ENCODE data around the gene RCVRN.

RCVRN gene

GRCh38 chr17:9948928-9949327 lies 43.9 kb upstream of the RCVRN start:
- no peak overlapping the region for H3K27ac ChIP-seq (replicated peaks)
- DNase-seq (ENCODE audit: low read depth in 1 of 2, low spot score in 1 of 2), result no peak
- H3K4me3 ChIP-seq (replicated peaks; ENCODE audit: insufficient read depth, low read length), result no peak overlapping the region
- no peaks in the 10 kb centered on the region for H3K27me3 ChIP-seq (ENCODE audit: insufficient read depth, poor library complexity, severe bottlenecking)
- no peak for TF ChIP-seq REST (IDR thresholded peaks at IDR 0.05; ENCODE audit: insufficient replicate concordance, low read depth)
- TF ChIP-seq CTCF (IDR thresholded peaks at IDR 0.05; ENCODE audit: insufficient read depth, low read length), result no peak
- no peak for TF ChIP-seq POLR2AphosphoS5 (IDR thresholded peaks at IDR 0.05; ENCODE audit: low read depth)
- no peak for TF ChIP-seq GABPA (IDR thresholded peaks at IDR 0.05; ENCODE audit: low read depth)
- no peak for TF ChIP-seq SPI1 (IDR thresholded peaks at IDR 0.05; ENCODE audit: borderline replicate concordance, low read depth)

GRCh38 chr17:9944704-9945103 lies 39.6 kb upstream of the RCVRN start:
- no peaks in the 10 kb centered on the region for H3K27me3 ChIP-seq (ENCODE audit: insufficient read depth, poor library complexity, severe bottlenecking)
- no peak for DNase-seq (ENCODE audit: low read depth in 1 of 2, low spot score in 1 of 2)
- H3K4me3 ChIP-seq (replicated peaks; ENCODE audit: insufficient read depth, low read length), result no peak overlapping the region
- H3K27ac ChIP-seq (replicated peaks), result no peak overlapping the region
- TF ChIP-seq SPI1 (IDR thresholded peaks at IDR 0.05; ENCODE audit: borderline replicate concordance, low read depth), result no peak
- TF ChIP-seq CTCF (IDR thresholded peaks at IDR 0.05; ENCODE audit: insufficient read depth, low read length), result no peak
- TF ChIP-seq GABPA (IDR thresholded peaks at IDR 0.05; ENCODE audit: low read depth), result no peak
- no peak for TF ChIP-seq POLR2AphosphoS5 (IDR thresholded peaks at IDR 0.05; ENCODE audit: low read depth)
- no peak for TF ChIP-seq REST (IDR thresholded peaks at IDR 0.05; ENCODE audit: insufficient replicate concordance, low read depth)

- TF ChIP-seq CTCF (IDR thresholded peaks at IDR 0.05; ENCODE audit: insufficient read depth, low read length) (no peak), SPI1 (IDR thresholded peaks at IDR 0.05; ENCODE audit: borderline replicate concordance, low read depth) (no peak), REST (IDR thresholded peaks at IDR 0.05; ENCODE audit: insufficient replicate concordance, low read depth) (no peak), POLR2AphosphoS5 (IDR thresholded peaks at IDR 0.05; ENCODE audit: low read depth) (no peak), GABPA (IDR thresholded peaks at IDR 0.05; ENCODE audit: low read depth) (no peak)
- Histone ChIP-seq H3K4me3 (replicated peaks; ENCODE audit: insufficient read depth, low read length) (no peak overlapping the region), H3K27ac (replicated peaks) (no peak overlapping the region), H3K27me3 (ENCODE audit: insufficient read depth, poor library complexity, severe bottlenecking) (no peaks in the 10 kb centered on the region)
- DNase-seq (ENCODE audit: low read depth in 1 of 2, low spot score in 1 of 2), result no peak
Measured at GRCh38 chr17:9943343-9943742, 38.3 kb upstream of the RCVRN start.
